ENCODE measurements around the gene RNF175. TPM values are rescaled to one million over a fixed set of nuclear protein-coding genes. Genes with fewer than 3 reads are reported as not detected.

The RNF175 gene
- total and polyA plus RNA-seq, 4 donors = 0.15 to 1.8 (median 0.16) TPM

DNA sequence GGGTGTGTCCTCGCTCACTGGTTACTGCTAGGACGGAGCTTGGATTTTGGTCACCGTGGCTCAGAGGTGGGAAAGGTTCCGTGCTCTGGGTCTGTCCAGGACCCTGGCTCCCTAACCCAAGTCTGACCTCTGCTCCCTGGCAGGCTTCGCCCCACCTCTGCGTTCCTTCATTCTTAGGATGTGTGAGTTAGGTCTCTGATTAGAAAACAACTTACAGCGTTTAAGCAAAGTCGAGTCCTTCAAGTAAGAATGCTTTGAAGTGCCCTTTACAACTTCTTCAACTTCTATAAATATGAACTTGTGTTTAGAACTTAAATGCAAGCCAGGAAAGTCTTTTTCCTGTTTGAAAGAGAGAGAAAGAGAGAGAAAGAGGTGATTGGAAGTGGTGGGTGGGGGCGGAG, 74.9 kb downstream of the RNF175 start:
- TF ChIP-seq, protein P1, sequence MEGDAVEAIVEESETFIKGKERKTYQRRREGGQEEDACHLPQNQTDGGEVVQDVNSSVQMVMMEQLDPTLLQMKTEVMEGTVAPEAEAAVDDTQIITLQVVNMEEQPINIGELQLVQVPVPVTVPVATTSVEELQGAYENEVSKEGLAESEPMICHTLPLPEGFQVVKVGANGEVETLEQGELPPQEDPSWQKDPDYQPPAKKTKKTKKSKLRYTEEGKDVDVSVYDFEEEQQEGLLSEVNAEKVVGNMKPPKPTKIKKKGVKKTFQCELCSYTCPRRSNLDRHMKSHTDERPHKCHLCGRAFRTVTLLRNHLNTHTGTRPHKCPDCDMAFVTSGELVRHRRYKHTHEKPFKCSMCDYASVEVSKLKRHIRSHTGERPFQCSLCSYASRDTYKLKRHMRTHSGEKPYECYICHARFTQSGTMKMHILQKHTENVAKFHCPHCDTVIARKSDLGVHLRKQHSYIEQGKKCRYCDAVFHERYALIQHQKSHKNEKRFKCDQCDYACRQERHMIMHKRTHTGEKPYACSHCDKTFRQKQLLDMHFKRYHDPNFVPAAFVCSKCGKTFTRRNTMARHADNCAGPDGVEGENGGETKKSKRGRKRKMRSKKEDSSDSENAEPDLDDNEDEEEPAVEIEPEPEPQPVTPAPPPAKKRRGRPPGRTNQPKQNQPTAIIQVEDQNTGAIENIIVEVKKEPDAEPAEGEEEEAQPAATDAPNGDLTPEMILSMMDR (IDR thresholded peaks at IDR 0.05; ENCODE audit: control extremely low read depth, extremely low read depth) = no peak
- DNase-seq (peak in 1 of 3 donors; percentile 67), ATAC-seq (ENCODE audit: insufficient read depth, low FRiP score) (no peak)
- peak overlapping the region; percentile 29 to 77 for H3K9ac ChIP-seq (ENCODE audit: insufficient read depth in 1 of 2, low read length in 2 of 2)
- WGBS, 2 donors = 15 to 17% methylated on average over 9 of the region's 9 CpGs
- H3K27me3 ChIP-seq (ENCODE audit: control insufficient read depth in 3 of 3, insufficient read depth in 3 of 3, low read length in 2 of 3) = peaks cover 0 to 12% (median 5%) of the 10 kb centered on the region in 3 donors
- H3K9me3 ChIP-seq (ENCODE audit: control insufficient read depth in 4 of 4, insufficient read depth in 3 of 4, low read length in 3 of 4) = peaks cover 0 to 6% (median 3%) of the 10 kb centered on the region in 4 donors
- H3K36me3 ChIP-seq (ENCODE audit: control insufficient read depth in 4 of 4, insufficient read depth in 4 of 4, low read length in 4 of 4) = peaks cover 0 to 12% (median 0%) of the 10 kb centered on the region in 4 donors
- H3K4me3 ChIP-seq = peak overlapping the region; percentile 76
- H3K4me1 ChIP-seq (ENCODE audit: control insufficient read depth in 5 of 5, insufficient read depth in 5 of 5, low read length in 5 of 5) = peaks cover 0 to 8% (median 0%) of the 10 kb centered on the region in 5 donors
- peak overlapping the region in 1 of 2 donors; percentile 84 for H3K27ac ChIP-seq (ENCODE audit: low read depth in 1 of 2, low read length in 1 of 2)

GRCh38 chr4:153684182-153684970, 75.4 kb downstream of the RNF175 start, which contains the start of gene TLR2:
Gene TLR2, plus strand, starts transcription at chr4:153684280. Its CDS starts 18,628 bp downstream, at chr4:153702908.
- H3K4me1 ChIP-seq (ENCODE audit: control insufficient read depth in 5 of 5, insufficient read depth in 5 of 5, low read length in 5 of 5) = peaks cover 0 to 8% (median 0%) of the 10 kb centered on the region in 5 donors
- DNase-seq = peak; percentile 69 to 72 (median 71)
- peak; percentile 92 for ATAC-seq (ENCODE audit: insufficient read depth, low FRiP score)
- H3K4me3 ChIP-seq = peak within 1 kb of the TSS; percentile 76
- 0 to 1% methylated on average over 41 to 75 of the region's 75 CpGs for WGBS, 2 donors
- TF ChIP-seq, protein P1 (IDR thresholded peaks at IDR 0.05; ENCODE audit: control extremely low read depth, extremely low read depth) = no peak
- H3K36me3 ChIP-seq (ENCODE audit: control insufficient read depth in 4 of 4, insufficient read depth in 4 of 4, low read length in 4 of 4) = peaks cover 0 to 12% (median 0%) of the 10 kb centered on the region in 4 donors
- H3K27ac ChIP-seq (ENCODE audit: low read depth in 1 of 2, low read length in 1 of 2) = peak within 1 kb of the TSS in 1 of 2 donors; percentile 84
- H3K27me3 ChIP-seq (ENCODE audit: control insufficient read depth in 3 of 3, insufficient read depth in 3 of 3, low read length in 2 of 3) = peaks cover 0 to 12% (median 5%) of the 10 kb centered on the region in 3 donors
- peaks cover 0 to 6% (median 3%) of the 10 kb centered on the region in 4 donors for H3K9me3 ChIP-seq (ENCODE audit: control insufficient read depth in 4 of 4, insufficient read depth in 3 of 4, low read length in 3 of 4)
- peak within 1 kb of the TSS; percentile 29 to 77 for H3K9ac ChIP-seq (ENCODE audit: insufficient read depth in 1 of 2, low read length in 2 of 2)

- no peak for DNase-seq
- H3K27me3 ChIP-seq (ENCODE audit: control insufficient read depth in 3 of 3, insufficient read depth in 3 of 3, low read length in 2 of 3) = peaks cover 0 to 12% (median 5%) of the 10 kb centered on the region in 3 donors
- no peak for ATAC-seq (ENCODE audit: insufficient read depth, low FRiP score)
- H3K9me3 ChIP-seq (ENCODE audit: control insufficient read depth in 4 of 4, insufficient read depth in 3 of 4, low read length in 3 of 4) = peaks cover 0 to 6% (median 3%) of the 10 kb centered on the region in 4 donors
- H3K9ac ChIP-seq (ENCODE audit: insufficient read depth in 1 of 2, low read length in 2 of 2) = no peak overlapping the region
- TF ChIP-seq, protein P1 (IDR thresholded peaks at IDR 0.05; ENCODE audit: control extremely low read depth, extremely low read depth) = no peak
- peak overlapping the region in 1 of 2 donors; percentile 84 for H3K27ac ChIP-seq (ENCODE audit: low read depth in 1 of 2, low read length in 1 of 2)
- H3K4me3 ChIP-seq = peak overlapping the region; percentile 76
- 12 to 13% methylated on average over 27 of the region's 27 CpGs for WGBS, 2 donors
- H3K36me3 ChIP-seq (ENCODE audit: control insufficient read depth in 4 of 4, insufficient read depth in 4 of 4, low read length in 4 of 4) = peaks cover 0 to 10% (median 0%) of the 10 kb centered on the region in 4 donors
- H3K4me1 ChIP-seq (ENCODE audit: control insufficient read depth in 5 of 5, insufficient read depth in 5 of 5, low read length in 5 of 5) = peaks cover 0 to 8% (median 0%) of the 10 kb centered on the region in 5 donors
Measured at GRCh38 chr4:153683763-153684181, 76.1 kb downstream of the RNF175 start.
